Colonic mucosa (tissue), 4 donors: ENCODE measurements around the gene ZBTB22. TPM values are rescaled to one million over a fixed set of nuclear protein-coding genes. Genes with fewer than 3 reads are reported as not detected.
A peak's percentile ranks its signal among the peaks of the same experiment; 100 is the strongest.

Experiments used
- DNase-seq: peaks from one replicate; pipeline ENCODE4 v3.0.0-alpha.2; 2020
- H3K27ac ChIP-seq: fragments of 200-600 bp; one replicate; pipeline ENCODE4 v1.8.0; 2021
- H3K27me3 ChIP-seq: fragments of 200-600 bp; one replicate; pipeline ENCODE4 v1.8.0; 2021
- H3K36me3 ChIP-seq: fragments of 200-600 bp; one replicate; pipeline ENCODE4 v1.8.0; 2021
- H3K4me1 ChIP-seq: fragments of 200-600 bp; one replicate; pipeline ENCODE4 v1.8.0; 2021; ENCODE audit warnings: mild to moderate bottlenecking
- H3K4me3 ChIP-seq: fragments of 200-600 bp; one replicate; pipeline ENCODE4 v1.8.0; 2021
- H3K9ac ChIP-seq, 2 donors: one replicate each; pipeline ENCODE4 v1.7.0; 2013; ENCODE audit warnings: control low read depth in 2 of 2, low read depth in 2 of 2, low read length in 2 of 2
- H3K9me3 ChIP-seq: fragments of 200-600 bp; one replicate; pipeline ENCODE4 v1.8.0; 2021
- CTCF ChIP-seq: fragments of 200-600 bp; IDR thresholded peaks from one replicate; pipeline ENCODE4 v1.8.0; 2022; ENCODE audit warnings: antibody characterized with exemption, mild to moderate bottlenecking
- intact Hi-C: fragments of 100-400 bp; cut with DNase I; formaldehyde crosslinking; loops from one replicate; pipeline ENCODE4 v1.14.1; 2022
- total RNA-seq, 2 donors: library from RNA; stranded (reverse); fragmentation: NEBNext Ultra II Directional in 1 of 2; extraction: Animal tissue kit (Norgen Biotek cat#: 25700) in 1 of 2; gene quantifications; one replicate each; pipeline ENCODE4 v1.2.1, GENCODE V29; 2021
- donor health status: healthy.
- donor health status: DM: no; HTN: no; CAD: no.
- donor health status: DM: no; HTN: no; CAD: no.

Gene ZBTB22
- total RNA-seq, 2 donors from 2014 or later = 12.4 to 16.9 TPM

DNA sequence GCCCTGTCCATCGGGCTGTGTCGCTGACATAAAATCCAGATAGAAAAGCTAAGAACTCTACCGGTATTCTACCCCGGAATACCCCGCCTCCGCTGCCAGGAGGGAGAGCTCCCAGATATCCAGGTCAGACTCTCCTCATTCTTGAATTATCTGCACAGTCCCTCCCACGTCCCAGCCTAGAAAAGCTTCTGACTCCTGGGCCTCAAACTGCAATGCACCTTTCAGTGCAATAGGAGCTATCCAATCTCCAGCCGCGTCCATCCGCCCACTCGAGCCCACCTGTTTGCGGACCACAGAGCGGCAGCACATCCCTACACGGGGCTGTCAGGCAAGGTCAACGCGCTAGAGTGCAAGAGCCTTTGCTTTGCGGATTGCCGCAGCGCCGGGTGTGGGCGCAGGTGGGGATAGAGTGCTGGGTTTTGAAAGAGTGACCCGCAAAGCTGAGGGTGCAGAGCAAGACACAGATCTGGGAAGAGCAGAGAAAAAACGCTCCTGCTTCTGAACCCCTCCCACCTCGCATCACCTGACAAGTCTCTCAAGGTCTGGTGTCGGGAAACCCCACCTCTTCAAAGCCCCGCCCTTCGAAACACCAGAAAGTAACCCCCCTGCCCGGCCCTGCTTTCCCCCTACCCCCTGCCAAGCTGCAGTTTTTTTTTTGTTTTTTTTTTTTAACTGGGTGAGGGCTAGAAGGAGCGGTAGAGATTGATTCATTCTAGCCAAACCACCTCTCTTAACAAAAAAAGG is 5.0 kb downstream of the ZBTB22 start:
- Histone ChIP-seq H3K9me3 (no peaks in the 10 kb centered on the region), H3K9ac (peak overlapping the region; percentile 89 to 99), H3K4me1 (peaks cover 16% of the 10 kb centered on the region), H3K36me3 (no peaks in the 10 kb centered on the region), H3K27ac (peak overlapping the region; percentile 100), H3K4me3 (peak overlapping the region; percentile 79), H3K27me3 (no peaks in the 10 kb centered on the region)
- intact Hi-C loops = loop anchor here (10.0 kb wide), 1 partner anchor 102 kb away; the partner anchor contains the start of genes CUTA and PHF1
- no peak for TF ChIP-seq CTCF
- DNase-seq = peak; percentile 94

- Histone ChIP-seq H3K9me3 (no peaks in the 10 kb centered on the region), H3K4me3 (no peak overlapping the region), H3K27ac (no peak overlapping the region), H3K9ac (no peak overlapping the region), H3K36me3 (peaks cover 3% of the 10 kb centered on the region), H3K4me1 (peaks cover 3% of the 10 kb centered on the region), H3K27me3 (no peaks in the 10 kb centered on the region)
- intact Hi-C loops = no loop called here
- no peak for TF ChIP-seq CTCF
- DNase-seq = no peak
Measured at GRCh38 chr6:33306356-33306755, 11.2 kb downstream of the ZBTB22 start.

GRCh38 chr6:33305052-33305451 is 12.5 kb downstream of the ZBTB22 start:
- Histone ChIP-seq H3K36me3 (peaks cover 3% of the 10 kb centered on the region), H3K9me3 (no peaks in the 10 kb centered on the region), H3K9ac (no peak overlapping the region), H3K27me3 (no peaks in the 10 kb centered on the region), H3K27ac (no peak overlapping the region), H3K4me3 (no peak overlapping the region), H3K4me1 (peaks cover 6% of the 10 kb centered on the region)
- no peak for DNase-seq
- TF ChIP-seq CTCF = no peak
- intact Hi-C loops = no loop called here

- TF ChIP-seq CTCF = no peak
- no peaks in the 10 kb centered on the region for H3K9me3 ChIP-seq
- intact Hi-C loops = no loop called here
- H3K27me3 ChIP-seq = no peaks in the 10 kb centered on the region
- no peak overlapping the region for H3K9ac ChIP-seq
- peaks cover 9% of the 10 kb centered on the region for H3K4me1 ChIP-seq
- H3K27ac ChIP-seq = no peak overlapping the region
- no peak for DNase-seq
- H3K4me3 ChIP-seq = no peak overlapping the region
- H3K36me3 ChIP-seq = peaks cover 3% of the 10 kb centered on the region
Measured at GRCh38 chr6:33304216-33304615, 13.3 kb downstream of the ZBTB22 start.

DNA sequence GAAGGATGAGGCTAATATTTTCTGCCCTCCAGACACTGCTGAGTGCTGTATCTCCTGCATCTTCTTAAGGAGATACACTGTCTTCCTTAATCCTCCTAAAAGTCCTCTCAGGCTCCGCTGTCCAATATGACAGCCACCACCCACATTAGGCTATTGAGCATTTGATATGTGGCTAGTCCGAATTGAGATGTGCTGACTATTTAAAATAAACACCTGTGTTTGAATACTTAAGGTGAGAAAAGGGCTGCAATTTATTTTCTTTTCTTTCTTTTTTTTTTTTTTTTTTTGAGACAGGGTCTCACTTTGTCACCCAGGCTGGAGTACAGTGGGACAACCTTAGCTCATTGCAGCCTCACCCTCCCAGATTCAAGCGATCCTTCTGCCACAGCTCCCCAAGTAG is 15.7 kb downstream of the ZBTB22 start:
- no peak for TF ChIP-seq CTCF
- H3K9me3 ChIP-seq = no peaks in the 10 kb centered on the region
- no peak overlapping the region for H3K4me3 ChIP-seq

More for the DNA sequence above, 15.7 kb downstream of the ZBTB22 start:
- Histone ChIP-seq H3K4me1 (peaks cover 9% of the 10 kb centered on the region), H3K36me3 (peaks cover 3% of the 10 kb centered on the region), H3K27me3 (no peaks in the 10 kb centered on the region), H3K27ac (no peak overlapping the region), H3K9ac (no peak overlapping the region)
- intact Hi-C loops = no loop called here
- no peak for DNase-seq
